ENCODE data around the gene OBSCN.
A peak's percentile ranks its signal among the peaks of the same experiment; 100 is the strongest.

OBSCN gene

DNA sequence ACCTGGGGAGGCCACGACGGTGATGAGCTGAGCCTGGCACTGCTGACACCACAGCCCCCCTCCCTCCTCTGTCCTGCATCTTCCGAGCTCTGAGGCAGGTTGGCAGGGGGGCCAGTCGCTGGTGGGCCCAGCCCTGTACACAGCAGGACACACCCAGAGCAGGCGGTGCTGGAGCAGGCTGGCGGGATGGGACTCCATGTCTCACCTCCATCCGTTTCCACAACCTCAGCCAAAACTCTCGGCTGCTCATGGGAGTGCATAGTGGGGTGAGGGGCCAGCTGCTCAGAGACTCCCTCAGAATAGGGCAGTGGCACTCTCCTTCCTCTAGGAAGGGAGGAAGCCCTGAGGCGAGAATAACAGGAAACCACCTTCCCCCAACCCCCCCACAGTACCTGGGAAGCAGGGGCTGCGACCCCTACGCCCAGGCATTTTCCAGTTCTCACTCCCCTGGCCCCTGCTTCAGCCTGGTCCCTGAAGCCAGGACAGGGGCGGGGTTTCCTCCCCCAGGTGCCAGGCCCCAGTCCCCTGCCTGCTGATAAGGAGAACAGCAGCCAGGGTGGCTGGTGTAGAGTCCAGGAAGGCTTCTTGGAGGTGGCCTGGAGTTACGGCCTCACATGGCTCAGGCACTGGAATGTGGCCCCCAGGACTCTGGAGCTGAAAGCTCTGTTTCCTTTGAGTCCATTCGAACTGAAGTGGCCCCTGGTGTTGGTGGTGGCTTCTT is 45.4 kb upstream of the OBSCN start:
- DNase-seq (ENCODE audit: extremely low read depth, low read depth), result no peak

DNA sequence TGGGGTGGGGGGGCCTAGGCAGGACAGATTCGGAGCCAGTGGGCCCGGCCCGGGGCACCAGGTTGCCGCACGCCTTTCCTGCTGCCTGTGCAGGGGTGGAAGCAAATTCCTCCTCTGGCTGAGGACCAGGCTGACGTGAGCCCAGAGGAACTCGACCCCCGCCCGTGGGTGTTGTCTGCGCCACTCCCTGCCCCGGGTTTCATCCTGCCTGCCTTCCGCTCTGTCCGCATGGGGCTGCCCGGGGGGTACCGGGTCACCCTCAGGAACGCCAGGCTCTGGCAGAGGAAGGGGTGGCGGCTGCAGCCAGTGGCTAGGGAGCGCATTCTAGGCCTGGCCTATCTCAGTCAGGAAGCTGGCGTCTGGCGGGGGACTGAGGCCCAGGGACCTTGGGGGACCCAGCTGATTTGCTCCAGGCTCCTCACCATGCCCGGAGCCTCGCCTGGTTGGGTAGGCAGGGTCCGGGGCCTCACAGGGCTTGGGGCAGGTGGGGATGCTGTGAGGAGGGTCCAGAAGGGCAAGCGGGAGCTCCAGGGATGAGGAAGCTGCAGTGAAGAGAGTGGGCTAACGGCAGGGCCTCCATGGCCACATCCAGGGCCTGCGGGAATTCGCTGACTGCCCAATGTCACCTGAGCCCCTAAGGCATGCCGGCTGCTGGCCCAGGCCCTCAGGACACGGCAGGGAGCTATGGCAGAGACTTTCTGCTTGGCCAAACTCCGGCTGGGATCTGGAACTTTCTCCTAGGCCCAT is 44.7 kb upstream of the OBSCN start:
- TF ChIP-seq, protein P1, sequence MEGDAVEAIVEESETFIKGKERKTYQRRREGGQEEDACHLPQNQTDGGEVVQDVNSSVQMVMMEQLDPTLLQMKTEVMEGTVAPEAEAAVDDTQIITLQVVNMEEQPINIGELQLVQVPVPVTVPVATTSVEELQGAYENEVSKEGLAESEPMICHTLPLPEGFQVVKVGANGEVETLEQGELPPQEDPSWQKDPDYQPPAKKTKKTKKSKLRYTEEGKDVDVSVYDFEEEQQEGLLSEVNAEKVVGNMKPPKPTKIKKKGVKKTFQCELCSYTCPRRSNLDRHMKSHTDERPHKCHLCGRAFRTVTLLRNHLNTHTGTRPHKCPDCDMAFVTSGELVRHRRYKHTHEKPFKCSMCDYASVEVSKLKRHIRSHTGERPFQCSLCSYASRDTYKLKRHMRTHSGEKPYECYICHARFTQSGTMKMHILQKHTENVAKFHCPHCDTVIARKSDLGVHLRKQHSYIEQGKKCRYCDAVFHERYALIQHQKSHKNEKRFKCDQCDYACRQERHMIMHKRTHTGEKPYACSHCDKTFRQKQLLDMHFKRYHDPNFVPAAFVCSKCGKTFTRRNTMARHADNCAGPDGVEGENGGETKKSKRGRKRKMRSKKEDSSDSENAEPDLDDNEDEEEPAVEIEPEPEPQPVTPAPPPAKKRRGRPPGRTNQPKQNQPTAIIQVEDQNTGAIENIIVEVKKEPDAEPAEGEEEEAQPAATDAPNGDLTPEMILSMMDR (IDR thresholded peaks at IDR 0.05; ENCODE audit: low read depth, low read length), result no peak
- DNase-seq (ENCODE audit: extremely low read depth, low read depth), result no peak

More for the DNA sequence above, 45.4 kb upstream of the OBSCN start:
- TF ChIP-seq, protein P1 (IDR thresholded peaks at IDR 0.05; ENCODE audit: low read depth, low read length), result no peak

DNA sequence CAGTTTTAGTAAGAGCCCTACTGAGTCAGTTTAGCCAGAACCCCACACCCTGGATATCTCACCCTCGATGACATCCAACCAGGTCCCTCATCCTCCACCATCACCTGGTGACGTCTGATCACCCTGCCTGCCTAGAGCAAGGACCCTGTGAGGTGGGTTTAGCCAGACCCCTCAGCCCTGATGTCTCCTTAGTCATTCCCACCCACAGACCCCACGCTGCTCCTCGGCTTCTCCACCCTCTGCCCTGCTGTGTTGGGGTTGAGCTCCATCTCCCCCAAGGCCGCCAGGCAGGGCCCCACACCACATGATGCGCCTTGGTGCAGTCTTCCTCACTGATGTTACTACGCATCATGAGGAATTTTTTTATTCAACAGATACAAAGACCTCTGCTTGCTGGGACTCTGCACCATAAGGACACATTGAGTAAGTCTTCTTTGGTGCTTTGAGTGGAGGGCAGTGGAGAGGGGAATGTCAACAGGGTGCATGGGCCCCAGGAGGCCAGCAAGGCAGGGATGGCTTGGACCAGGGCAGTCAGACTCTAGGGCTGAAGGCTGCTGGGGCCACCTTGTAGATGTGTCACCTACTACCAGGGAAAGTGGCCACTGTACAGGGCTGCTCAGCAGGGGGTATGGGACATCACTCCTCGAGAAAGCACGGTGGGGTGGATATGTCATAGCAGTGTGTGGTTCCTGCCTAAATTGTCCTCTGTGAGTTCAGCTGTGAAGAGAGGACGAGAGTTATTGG is 43.9 kb upstream of the OBSCN start:
- no peak for DNase-seq (ENCODE audit: extremely low read depth, low read depth)
- TF ChIP-seq, protein P1 (IDR thresholded peaks at IDR 0.05; ENCODE audit: low read depth, low read length), result no peak

DNA sequence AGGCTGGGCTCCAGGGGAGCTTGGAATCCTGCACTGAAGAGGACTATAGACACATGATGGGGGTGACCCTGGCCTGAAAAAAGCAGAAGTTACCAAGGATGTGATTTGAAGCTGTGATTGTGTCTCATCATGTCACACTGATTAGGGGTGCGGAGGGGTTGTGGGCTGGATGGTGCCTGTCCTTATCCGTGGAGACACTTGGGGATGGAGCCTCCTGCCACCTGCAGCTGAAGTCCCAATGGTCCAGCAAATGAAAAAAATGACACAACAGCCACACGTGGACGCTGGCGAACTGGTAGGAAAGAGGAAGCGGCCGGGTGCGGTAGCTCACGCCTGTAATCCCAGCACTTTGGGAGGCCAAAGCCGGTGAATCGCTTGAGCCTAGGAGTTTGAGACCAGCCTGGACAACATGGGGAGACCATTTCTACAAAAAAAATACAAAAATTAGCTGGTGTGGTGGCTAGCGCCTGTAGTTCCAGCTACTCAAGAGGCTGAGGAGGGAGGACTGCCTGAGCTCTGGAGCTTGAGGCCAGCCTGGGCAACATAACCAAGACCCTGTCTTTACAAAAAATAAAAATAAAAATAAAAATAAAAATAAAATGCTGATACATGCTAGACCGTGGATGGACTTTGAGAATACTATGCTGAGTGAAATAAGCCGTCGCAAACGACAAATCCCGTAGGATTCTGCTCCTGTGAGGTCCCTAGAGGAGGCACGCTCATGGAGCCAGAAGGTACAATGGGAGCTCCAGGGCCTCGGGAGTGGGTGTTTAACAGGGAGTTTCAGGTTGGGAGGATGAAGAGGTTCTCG is 43.1 kb upstream of the OBSCN start:
- DNase-seq (ENCODE audit: extremely low read depth, low read depth), result no peak
- TF ChIP-seq, protein P1 (IDR thresholded peaks at IDR 0.05; ENCODE audit: low read depth, low read length), result no peak

DNA sequence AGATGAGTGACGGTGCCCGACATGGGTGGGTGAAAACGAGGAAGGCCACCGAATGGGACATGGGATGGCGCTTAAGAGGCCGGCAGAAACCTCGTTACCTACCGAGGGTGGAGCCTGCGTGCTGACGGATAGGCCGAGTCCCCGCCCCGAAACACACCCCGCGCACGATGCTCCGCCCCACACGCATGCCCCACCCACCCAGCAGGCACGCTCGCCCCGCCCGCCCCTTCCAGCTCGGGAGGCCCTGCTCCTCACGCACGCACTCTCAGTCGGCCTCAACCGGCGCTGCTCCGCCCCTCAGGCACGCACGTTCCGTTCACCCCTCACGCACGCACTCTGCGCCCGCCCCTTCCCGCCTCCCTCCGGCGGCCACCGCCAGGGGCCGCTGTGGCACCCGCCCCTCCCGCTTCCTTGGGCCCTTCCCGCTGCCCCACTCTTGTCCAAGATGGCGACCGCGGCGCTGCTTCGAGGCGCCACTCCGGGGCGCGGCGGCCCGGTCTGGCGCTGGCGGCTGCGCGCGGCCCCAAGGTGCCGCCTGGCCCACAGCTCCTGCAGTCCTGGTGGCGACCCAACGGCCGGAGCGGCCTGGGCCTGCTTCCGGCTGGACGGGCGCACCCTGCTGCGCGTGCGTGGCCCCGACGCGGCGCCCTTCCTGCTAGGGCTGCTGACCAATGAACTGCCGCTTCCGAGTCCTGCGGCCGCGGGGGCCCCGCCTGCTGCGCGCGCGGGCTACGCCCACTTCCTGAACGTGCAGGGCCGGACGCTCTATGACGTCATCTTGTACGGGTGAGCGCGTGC is 42.3 kb upstream of the OBSCN start, which contains the start of gene IBA57:
Gene IBA57, plus strand, starts transcription at position 433 of the 798 bp plus-strand sequence. Its CDS starts 13 bp downstream, at position 446.
- TF ChIP-seq, protein P1 (IDR thresholded peaks at IDR 0.05; ENCODE audit: low read depth, low read length), result peak; percentile 83

More for the DNA sequence above, 42.3 kb upstream of the OBSCN start, which contains the start of gene IBA57:
- peak; percentile 99 for DNase-seq (ENCODE audit: extremely low read depth, low read depth)
